ENCODE data around the gene CISH. TPM values are rescaled to one million over a fixed set of nuclear protein-coding genes. Genes with fewer than 3 reads are reported as not detected.

The CISH gene
- total and polyA plus RNA-seq, 4 donors, result 4.7 to 32.5 (median 24.3) TPM

- no peak for TF ChIP-seq ATF3 (IDR thresholded peaks at IDR 0.05)
- no peak for TF ChIP-seq SP1 (IDR thresholded peaks at IDR 0.05)
Measured at GRCh38 chr3:50572158-50572557, 39.4 kb downstream of the CISH start (continued).

- H3K36me3 ChIP-seq (ENCODE audit: control insufficient read depth in 4 of 4, insufficient read depth in 3 of 4, low read depth in 1 of 4, low read length in 3 of 4), result no peaks in the 10 kb centered on the region
- H3K4me3 ChIP-seq (ENCODE audit: low read depth in 1 of 3, low read length in 3 of 3), result no peak overlapping the region
- WGBS, result 36% methylated on average over 4 of the region's 4 CpGs
- H3K9me3 ChIP-seq (ENCODE audit: control insufficient read depth in 4 of 4, low read length in 3 of 4), result no peaks in the 10 kb centered on the region
- H3K27me3 ChIP-seq (ENCODE audit: control insufficient read depth in 4 of 4, insufficient read depth in 4 of 4, low read length in 3 of 4), result no peaks in the 10 kb centered on the region
- no peak for DNase-seq (ENCODE audit: low spot score)
- H3K4me1 ChIP-seq (ENCODE audit: control insufficient read depth in 4 of 4, insufficient read depth in 4 of 4, low read length in 3 of 4), result peaks cover 12 to 64% (median 52%) of the 10 kb centered on the region in 4 donors
- H3K27ac ChIP-seq (ENCODE audit: low read depth in 1 of 2, low read length in 2 of 2), result no peak overlapping the region
- TF ChIP-seq CTCF (IDR thresholded peaks at IDR 0.05; ENCODE audit: low read depth, low read length, missing input control) (no peak), MAX (IDR thresholded peaks at IDR 0.05) (no peak), HNF4A (conservative IDR thresholded peaks at IDR 0.05) (no peak), RAD21 (IDR thresholded peaks at IDR 0.05) (no peak), JUND (IDR thresholded peaks at IDR 0.05) (no peak), FOXA1 (IDR thresholded peaks at IDR 0.05) (no peak), ATF3 (IDR thresholded peaks at IDR 0.05) (no peak), HNF4G (IDR thresholded peaks at IDR 0.05) (no peak), GABPA (IDR thresholded peaks at IDR 0.05 in 1 of 2, conservative IDR thresholded peaks at IDR 0.05 in 1 of 2) (no peak), TAF1 (conservative IDR thresholded peaks at IDR 0.05) (no peak), FOXA2 (IDR thresholded peaks at IDR 0.05) (no peak), NR2F2 (IDR thresholded peaks at IDR 0.05) (no peak), YY1 (IDR thresholded peaks at IDR 0.05) (no peak), ZBTB33 (IDR thresholded peaks at IDR 0.05) (no peak), SP1 (IDR thresholded peaks at IDR 0.05) (no peak), EGR1 (IDR thresholded peaks at IDR 0.05; ENCODE audit: low read depth in 2 of 2) (no peak), REST (IDR thresholded peaks at IDR 0.05) (no peak), RXRA (IDR thresholded peaks at IDR 0.05) (no peak)
- peak overlapping the region in 1 of 2 donors; percentile 10 for H3K9ac ChIP-seq (ENCODE audit: low read depth in 1 of 2, low read length in 2 of 2)
Measured at GRCh38 chr3:50571486-50571885, 40.1 kb downstream of the CISH start.

All from liver (tissue), 9 donors.